DOHH2 (cell line): ENCODE data around the gene SLC38A4.

Experiments
- H3F3A ChIP-seq: fragments of 200-600 bp; sonication (generic), shearing (Covaris generic); 2 replicates; pipeline ENCODE4 v1.6.0; 2016; ENCODE audit warnings: antibody characterized with exemption, mild to moderate bottlenecking; ENCODE audit not compliant: control insufficient read depth, insufficient read depth
- H3K27ac ChIP-seq: fragments of 200-600 bp; sonication (generic); 2 replicates; pipeline ENCODE4 v1.5.1; 2014; ENCODE audit warnings: low read depth, mild to moderate bottlenecking, low read length, moderate library complexity
- H3K27me3 ChIP-seq: fragments of 200-600 bp; sonication (generic); 2 replicates; pipeline ENCODE4 v1.6.1; 2014; ENCODE audit warnings: mild to moderate bottlenecking, low read length, mixed read lengths; ENCODE audit not compliant: control insufficient read depth
- H3K36me3 ChIP-seq: fragments of 200-600 bp; sonication (generic); 2 replicates; pipeline ENCODE4 v1.6.1; 2014; ENCODE audit warnings: mild to moderate bottlenecking, low read length, moderate library complexity, mixed read lengths; ENCODE audit not compliant: control insufficient read depth
- H3K4me1 ChIP-seq: fragments of 200-600 bp; sonication (generic); 2 replicates; pipeline ENCODE4 v1.6.1; 2014; ENCODE audit warnings: mild to moderate bottlenecking, low read length, mixed read lengths; ENCODE audit not compliant: control insufficient read depth
- H3K4me2 ChIP-seq: fragments of 200-600 bp; sonication (generic); 2 replicates; pipeline ENCODE4 v1.6.0; 2014; ENCODE audit warnings: mild to moderate bottlenecking, low read length, moderate library complexity
- H3K4me3 ChIP-seq: fragments of 200-600 bp; sonication (generic); 2 replicates; pipeline ENCODE4 v1.5.1; 2014; ENCODE audit warnings: mild to moderate bottlenecking, low read length, mixed read lengths
- H3K79me2 ChIP-seq: fragments of 200-600 bp; sonication (generic); 2 replicates; pipeline ENCODE4 v1.6.1; 2014; ENCODE audit warnings: mild to moderate bottlenecking, low read length, mixed read lengths; ENCODE audit not compliant: control insufficient read depth
- H3K9me2 ChIP-seq: fragments of 200-600 bp; sonication (generic); replicated peaks from 2 replicates; pipeline ENCODE4 v1.6.1; 2014; ENCODE audit warnings: mild to moderate bottlenecking, low read length, mixed read lengths; ENCODE audit not compliant: control insufficient read depth
- H3K9me3 ChIP-seq: fragments of 200-600 bp; sonication (generic); 2 replicates; pipeline ENCODE4 v1.6.1; 2014; ENCODE audit warnings: antibody characterized with exemption, low read length, mixed read lengths; ENCODE audit not compliant: control insufficient read depth, insufficient read depth
- H4K20me1 ChIP-seq: fragments of 200-600 bp; sonication (generic); 2 replicates; pipeline ENCODE4 v1.6.0; 2014; ENCODE audit warnings: low read depth, mild to moderate bottlenecking, antibody characterized with exemption, low read length, moderate library complexity; ENCODE audit not compliant: control insufficient read depth, insufficient read depth
- EZH2phosphoT487 ChIP-seq: fragments of 200-600 bp; sonication (generic); IDR thresholded peaks from 2 replicates; pipeline ENCODE4 v1.6.1; 2017; ENCODE audit warnings: borderline replicate concordance, mild to moderate bottlenecking, antibody characterized with exemption, low read length, moderate library complexity, mixed read lengths
- TF ChIP-seq, protein P1 (sequence below): fragments of 200-600 bp; sonication (generic); IDR thresholded peaks from one replicate; pipeline ENCODE4 v1.5.1; 2014; ENCODE audit warnings: antibody characterized with exemption, mild to moderate bottlenecking, low read depth, low read length; ENCODE audit not compliant: poor library complexity, severe bottlenecking

Gene SLC38A4

DNA sequence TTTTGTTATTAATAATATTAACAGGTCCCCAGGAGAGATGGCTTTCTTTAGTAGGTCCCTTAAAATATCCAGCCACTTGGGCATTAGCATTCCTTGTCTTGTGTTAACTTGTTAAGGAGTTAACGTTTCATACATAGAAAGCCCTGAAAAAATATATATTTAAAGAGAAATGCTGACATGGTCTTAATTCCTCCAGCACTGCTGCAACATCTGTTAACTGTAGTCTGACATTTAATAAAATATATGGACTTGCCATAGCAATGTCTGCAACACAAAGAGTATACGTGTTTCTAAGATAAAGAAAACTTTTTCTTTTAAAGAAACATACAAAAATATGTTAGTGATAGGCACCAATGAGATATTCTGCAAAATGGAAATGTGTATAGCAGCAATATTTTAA, 10.0 kb downstream of the SLC38A4 start:
- Histone ChIP-seq H4K20me1 (no peaks in the 10 kb centered on the region), H3K36me3 (no peaks in the 10 kb centered on the region), H3K4me3 (no peak overlapping the region), H3K79me2 (no peaks in the 10 kb centered on the region), H3K4me2 (no peak overlapping the region), H3K9me3 (no peaks in the 10 kb centered on the region), H3K27me3 (no peaks in the 10 kb centered on the region), H3F3A (no peaks in the 10 kb centered on the region), H3K27ac (no peak overlapping the region), H3K4me1 (no peaks in the 10 kb centered on the region), H3K9me2 (no peaks in the 10 kb centered on the region)
- TF ChIP-seq, protein P1, sequence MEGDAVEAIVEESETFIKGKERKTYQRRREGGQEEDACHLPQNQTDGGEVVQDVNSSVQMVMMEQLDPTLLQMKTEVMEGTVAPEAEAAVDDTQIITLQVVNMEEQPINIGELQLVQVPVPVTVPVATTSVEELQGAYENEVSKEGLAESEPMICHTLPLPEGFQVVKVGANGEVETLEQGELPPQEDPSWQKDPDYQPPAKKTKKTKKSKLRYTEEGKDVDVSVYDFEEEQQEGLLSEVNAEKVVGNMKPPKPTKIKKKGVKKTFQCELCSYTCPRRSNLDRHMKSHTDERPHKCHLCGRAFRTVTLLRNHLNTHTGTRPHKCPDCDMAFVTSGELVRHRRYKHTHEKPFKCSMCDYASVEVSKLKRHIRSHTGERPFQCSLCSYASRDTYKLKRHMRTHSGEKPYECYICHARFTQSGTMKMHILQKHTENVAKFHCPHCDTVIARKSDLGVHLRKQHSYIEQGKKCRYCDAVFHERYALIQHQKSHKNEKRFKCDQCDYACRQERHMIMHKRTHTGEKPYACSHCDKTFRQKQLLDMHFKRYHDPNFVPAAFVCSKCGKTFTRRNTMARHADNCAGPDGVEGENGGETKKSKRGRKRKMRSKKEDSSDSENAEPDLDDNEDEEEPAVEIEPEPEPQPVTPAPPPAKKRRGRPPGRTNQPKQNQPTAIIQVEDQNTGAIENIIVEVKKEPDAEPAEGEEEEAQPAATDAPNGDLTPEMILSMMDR, result no peak
- no peak for TF ChIP-seq EZH2phosphoT487

DNA sequence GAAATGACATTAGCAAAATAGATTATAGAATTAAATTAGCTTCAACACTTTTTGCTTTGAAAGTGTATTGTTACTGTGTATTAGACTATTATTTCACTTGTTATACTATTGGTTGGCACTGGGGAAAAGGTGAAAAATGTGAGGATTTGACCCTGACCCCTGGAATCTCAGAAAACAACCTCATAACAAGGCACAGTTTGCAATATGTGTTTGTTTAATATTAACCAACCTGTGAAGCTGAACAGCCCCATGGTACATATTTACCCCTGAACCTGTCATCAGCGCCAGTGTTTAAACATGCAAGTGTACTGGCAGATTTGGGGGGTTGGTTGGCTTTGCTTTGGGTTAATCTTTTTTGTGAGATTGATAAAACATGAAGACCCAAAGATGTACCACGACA, 11.7 kb downstream of the SLC38A4 start:
- Histone ChIP-seq H3K27ac (no peak overlapping the region), H3K79me2 (no peaks in the 10 kb centered on the region), H3K9me2 (no peaks in the 10 kb centered on the region), H3K9me3 (no peaks in the 10 kb centered on the region), H3K4me3 (no peak overlapping the region), H3K27me3 (no peaks in the 10 kb centered on the region), H3K4me1 (no peaks in the 10 kb centered on the region), H3K4me2 (no peak overlapping the region), H4K20me1 (no peaks in the 10 kb centered on the region), H3K36me3 (no peaks in the 10 kb centered on the region), H3F3A (no peaks in the 10 kb centered on the region)
- TF ChIP-seq, protein P1, result no peak
- no peak for TF ChIP-seq EZH2phosphoT487

DNA sequence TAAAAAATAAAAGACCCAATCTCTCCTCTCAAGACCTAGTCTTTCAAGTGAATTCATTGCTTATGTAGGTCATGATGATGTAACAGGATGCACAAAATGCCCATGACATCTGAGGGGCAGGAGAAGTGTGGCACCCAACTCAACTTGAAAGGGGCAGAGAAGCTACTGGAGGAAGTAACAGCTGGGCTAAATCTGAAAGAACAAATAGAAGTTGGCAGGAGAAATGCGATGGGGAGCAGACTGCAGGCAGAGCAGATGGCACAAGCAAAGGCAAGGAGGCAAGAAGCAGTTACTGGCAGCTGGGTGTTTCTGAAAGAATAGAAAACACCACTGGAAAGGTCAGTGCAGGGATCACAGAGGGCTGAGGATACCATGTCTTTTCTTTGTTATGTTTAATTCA, 14.6 kb downstream of the SLC38A4 start:
- Histone ChIP-seq H3K9me2 (no peaks in the 10 kb centered on the region), H3K4me2 (no peak overlapping the region), H3F3A (no peaks in the 10 kb centered on the region), H3K27me3 (no peaks in the 10 kb centered on the region), H3K79me2 (no peaks in the 10 kb centered on the region), H3K36me3 (no peaks in the 10 kb centered on the region), H3K27ac (no peak overlapping the region), H3K9me3 (no peaks in the 10 kb centered on the region), H4K20me1 (no peaks in the 10 kb centered on the region), H3K4me1 (no peaks in the 10 kb centered on the region), H3K4me3 (no peak overlapping the region)
- no peak for TF ChIP-seq EZH2phosphoT487
- TF ChIP-seq, protein P1, result no peak

DNA sequence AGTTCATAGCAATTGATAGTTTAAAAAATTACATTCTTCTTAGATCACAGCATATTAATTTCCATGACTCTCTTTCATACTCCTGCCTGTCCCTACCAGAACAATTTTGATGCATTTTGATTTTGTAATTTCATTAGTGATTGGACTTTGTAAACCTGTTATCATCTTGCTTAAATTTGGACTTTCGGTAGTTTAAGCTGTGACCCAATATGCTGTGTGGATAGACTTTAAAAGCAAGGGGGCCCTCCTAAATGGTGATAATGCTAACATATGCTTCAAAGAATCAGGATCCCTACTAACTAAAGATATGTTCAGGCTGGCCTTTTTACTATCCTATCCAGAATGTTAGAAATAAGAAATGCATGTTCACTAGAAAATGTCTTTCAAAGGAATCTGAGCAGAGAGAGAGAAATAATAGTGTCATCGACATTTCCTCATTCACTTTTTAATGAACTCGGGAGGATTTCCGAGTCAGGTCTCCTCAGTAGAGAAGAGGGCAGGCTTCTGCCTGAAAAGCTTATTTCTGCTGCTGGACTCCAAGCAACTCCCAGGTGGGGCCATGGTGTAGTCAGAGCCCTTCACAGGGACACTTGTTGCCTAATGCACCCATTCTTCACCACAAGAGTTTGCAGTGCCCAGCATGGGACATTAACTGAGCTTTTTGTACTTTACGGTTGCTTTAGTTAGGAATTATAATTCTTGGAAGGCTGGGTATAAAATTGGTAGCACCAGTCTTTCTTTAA, 16.7 kb downstream of the SLC38A4 start:
- H3F3A ChIP-seq, result no peaks in the 10 kb centered on the region
- TF ChIP-seq EZH2phosphoT487, result no peak
- TF ChIP-seq, protein P1, result no peak
- no peaks in the 10 kb centered on the region for H4K20me1 ChIP-seq
- no peaks in the 10 kb centered on the region for H3K9me2 ChIP-seq
- H3K4me3 ChIP-seq, result no peak overlapping the region
- no peak overlapping the region for H3K27ac ChIP-seq
- H3K36me3 ChIP-seq, result no peaks in the 10 kb centered on the region
- no peaks in the 10 kb centered on the region for H3K79me2 ChIP-seq
- no peak overlapping the region for H3K4me2 ChIP-seq
- no peaks in the 10 kb centered on the region for H3K9me3 ChIP-seq
- H3K4me1 ChIP-seq, result no peaks in the 10 kb centered on the region
- no peaks in the 10 kb centered on the region for H3K27me3 ChIP-seq
